Transverse colon (tissue), 4 donors: ENCODE measurements around the gene MEIS2.

Experiments
- EP300 ChIP-seq: sonication (generic); formaldehyde crosslinking; IDR thresholded peaks from one replicate; pipeline ENCODE4 v1.6.1; 2017; ENCODE audit warnings: antibody characterized with exemption, low read depth
- POLR2A ChIP-seq: fragments of 450-650 bp; IDR thresholded peaks from one replicate; pipeline ENCODE4 v1.6.1; 2016; ENCODE audit warnings: antibody characterized with exemption, mild to moderate bottlenecking, moderate library complexity
- POLR2AphosphoS5 ChIP-seq, 3 donors: sonication (generic); formaldehyde crosslinking; IDR thresholded peaks; one replicate each; pipeline ENCODE4 v1.6.1; 2016; ENCODE audit warnings: antibody characterized with exemption in 3 of 3
- TF ChIP-seq, protein P1 (sequence below), 5 experiments: fragments of 200-600 bp in 3 of 5; fragments of 450-650 bp in 2 of 5; sonication (generic) in 3 of 5; IDR thresholded peaks; 1 replicate in 2 of 5; 2 replicates in 3 of 5; pipeline ENCODE4 v1.5.1; 2016 to 2017; ENCODE audit warnings: antibody characterized with exemption in 5 of 5, inconsistent platforms in 3 of 5, mild to moderate bottlenecking in 2 of 5, moderate library complexity in 1 of 5

DNA sequence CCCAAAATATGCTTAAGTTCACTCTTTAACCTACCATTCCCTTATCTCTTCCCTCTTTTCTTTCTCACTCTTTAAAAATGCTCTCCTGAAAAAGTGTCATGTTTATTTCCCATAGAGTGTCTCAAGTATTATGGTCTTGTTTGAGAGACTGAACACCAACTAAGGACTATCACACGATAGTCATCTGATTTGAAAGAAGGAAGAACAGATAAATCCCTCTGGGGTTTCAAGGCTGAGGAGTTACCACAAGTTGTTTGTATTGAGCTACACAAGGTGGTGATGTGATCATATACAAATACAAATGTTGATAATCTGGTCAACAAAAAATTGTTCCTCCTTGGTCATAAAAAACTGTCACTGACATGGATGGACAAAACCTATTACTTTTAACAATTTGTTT, 13.8 kb downstream of the MEIS2 start:
- TF ChIP-seq, protein P1, sequence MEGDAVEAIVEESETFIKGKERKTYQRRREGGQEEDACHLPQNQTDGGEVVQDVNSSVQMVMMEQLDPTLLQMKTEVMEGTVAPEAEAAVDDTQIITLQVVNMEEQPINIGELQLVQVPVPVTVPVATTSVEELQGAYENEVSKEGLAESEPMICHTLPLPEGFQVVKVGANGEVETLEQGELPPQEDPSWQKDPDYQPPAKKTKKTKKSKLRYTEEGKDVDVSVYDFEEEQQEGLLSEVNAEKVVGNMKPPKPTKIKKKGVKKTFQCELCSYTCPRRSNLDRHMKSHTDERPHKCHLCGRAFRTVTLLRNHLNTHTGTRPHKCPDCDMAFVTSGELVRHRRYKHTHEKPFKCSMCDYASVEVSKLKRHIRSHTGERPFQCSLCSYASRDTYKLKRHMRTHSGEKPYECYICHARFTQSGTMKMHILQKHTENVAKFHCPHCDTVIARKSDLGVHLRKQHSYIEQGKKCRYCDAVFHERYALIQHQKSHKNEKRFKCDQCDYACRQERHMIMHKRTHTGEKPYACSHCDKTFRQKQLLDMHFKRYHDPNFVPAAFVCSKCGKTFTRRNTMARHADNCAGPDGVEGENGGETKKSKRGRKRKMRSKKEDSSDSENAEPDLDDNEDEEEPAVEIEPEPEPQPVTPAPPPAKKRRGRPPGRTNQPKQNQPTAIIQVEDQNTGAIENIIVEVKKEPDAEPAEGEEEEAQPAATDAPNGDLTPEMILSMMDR (IDR thresholded peaks at IDR 0.05) = no peak
- no peak for TF ChIP-seq POLR2A
- no peak for TF ChIP-seq POLR2AphosphoS5 (IDR thresholded peaks at IDR 0.05)
- no peak for TF ChIP-seq EP300
